ENCODE measurements around the gene TNF.

GRCh38 chr6:31573239-31574105 is 1.9 kb upstream of the TNF start:
- TF ChIP-seq, protein P1, sequence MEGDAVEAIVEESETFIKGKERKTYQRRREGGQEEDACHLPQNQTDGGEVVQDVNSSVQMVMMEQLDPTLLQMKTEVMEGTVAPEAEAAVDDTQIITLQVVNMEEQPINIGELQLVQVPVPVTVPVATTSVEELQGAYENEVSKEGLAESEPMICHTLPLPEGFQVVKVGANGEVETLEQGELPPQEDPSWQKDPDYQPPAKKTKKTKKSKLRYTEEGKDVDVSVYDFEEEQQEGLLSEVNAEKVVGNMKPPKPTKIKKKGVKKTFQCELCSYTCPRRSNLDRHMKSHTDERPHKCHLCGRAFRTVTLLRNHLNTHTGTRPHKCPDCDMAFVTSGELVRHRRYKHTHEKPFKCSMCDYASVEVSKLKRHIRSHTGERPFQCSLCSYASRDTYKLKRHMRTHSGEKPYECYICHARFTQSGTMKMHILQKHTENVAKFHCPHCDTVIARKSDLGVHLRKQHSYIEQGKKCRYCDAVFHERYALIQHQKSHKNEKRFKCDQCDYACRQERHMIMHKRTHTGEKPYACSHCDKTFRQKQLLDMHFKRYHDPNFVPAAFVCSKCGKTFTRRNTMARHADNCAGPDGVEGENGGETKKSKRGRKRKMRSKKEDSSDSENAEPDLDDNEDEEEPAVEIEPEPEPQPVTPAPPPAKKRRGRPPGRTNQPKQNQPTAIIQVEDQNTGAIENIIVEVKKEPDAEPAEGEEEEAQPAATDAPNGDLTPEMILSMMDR (IDR thresholded peaks at IDR 0.05): no peak
- TF ChIP-seq POLR2A (IDR thresholded peaks at IDR 0.05): no peak
- TF ChIP-seq EP300 (IDR thresholded peaks at IDR 0.05): no peak

Data from ovary (tissue), 3 donors.